Measurements from ENCODE around the gene LMNB1.
"Not testable (repeated sequence)": the region's sequence is repeated elsewhere in the genome, so short reads cannot be mapped to it uniquely, and the experiment has no call there.

- not testable (repeated sequence) for TF ChIP-seq CTCF, POLR2A (IDR thresholded peaks at IDR 0.05)
Observed at GRCh38 chr5:126845470-126846070, 68.6 kb downstream of the LMNB1 start.
